Duodenal mucosa (tissue), 2 donors: Measurements from ENCODE around the gene TUBB.
"Not testable (repeated sequence)": the region's sequence is repeated elsewhere in the genome, so short reads cannot be mapped to it uniquely, and the experiment has no call there.

Source experiments
- H3K27ac ChIP-seq: one replicate; pipeline ENCODE4 v1.7.0; 2013; ENCODE audit warnings: low read depth, low read length
- H3K27me3 ChIP-seq, 2 donors: one replicate each; pipeline ENCODE4 v1.7.0; 2013; ENCODE audit warnings: low read length in 2 of 2, control low read depth in 1 of 2; ENCODE audit not compliant: insufficient read depth in 2 of 2, control insufficient read depth in 1 of 2
- H3K36me3 ChIP-seq, 2 donors: one replicate each; pipeline ENCODE4 v1.7.0; 2013; ENCODE audit warnings: low read length in 2 of 2, control low read depth in 1 of 2; ENCODE audit not compliant: insufficient read depth in 2 of 2, control insufficient read depth in 1 of 2
- H3K4me1 ChIP-seq, 2 donors: one replicate each; pipeline ENCODE4 v1.7.0; 2013; ENCODE audit warnings: low read length in 2 of 2, control low read depth in 1 of 2; ENCODE audit not compliant: insufficient read depth in 2 of 2, control insufficient read depth in 1 of 2
- H3K4me3 ChIP-seq, 2 donors: one replicate each; pipeline ENCODE4 v1.7.0; 2013; ENCODE audit warnings: low read length in 2 of 2, low read depth in 1 of 2
- H3K9ac ChIP-seq, 2 donors: one replicate each; pipeline ENCODE4 v1.7.0; 2013; ENCODE audit warnings: low read length in 2 of 2, low read depth in 1 of 2
- H3K9me3 ChIP-seq, 2 donors: one replicate each; pipeline ENCODE4 v1.7.0; 2013; ENCODE audit warnings: low read length in 2 of 2, control low read depth in 1 of 2; ENCODE audit not compliant: control insufficient read depth in 1 of 2

Gene TUBB

GRCh38 chr6:30750379-30750668 is 30.2 kb downstream of the TUBB start:
- Histone ChIP-seq H3K9me3 (no peaks in the 10 kb centered on the region), H3K4me3 (no peak overlapping the region), H3K36me3 (no peaks in the 10 kb centered on the region), H3K27ac (no peak overlapping the region), H3K27me3 (no peaks in the 10 kb centered on the region), H3K4me1 (peaks cover 36 to 49% of the 10 kb centered on the region in 2 donors), H3K9ac (no peak overlapping the region)

- peak overlapping the region; percentile 59 for H3K27ac ChIP-seq
- peak overlapping the region in 1 of 2 donors; percentile 20 for H3K9ac ChIP-seq
- H3K36me3 ChIP-seq: no peaks in the 10 kb centered on the region
- H3K4me3 ChIP-seq: no peak overlapping the region
- no peaks in the 10 kb centered on the region for H3K9me3 ChIP-seq
- H3K27me3 ChIP-seq: no peaks in the 10 kb centered on the region
- H3K4me1 ChIP-seq: peaks cover 35 to 47% of the 10 kb centered on the region in 2 donors
Measured at GRCh38 chr6:30752157-30752927, 32.2 kb downstream of the TUBB start.

GRCh38 chr6:30754631-30755030 is 34.5 kb downstream of the TUBB start:
- no peaks in the 10 kb centered on the region for H3K27me3 ChIP-seq
- H3K36me3 ChIP-seq: no peaks in the 10 kb centered on the region
- H3K4me1 ChIP-seq: peaks cover 16 to 33% of the 10 kb centered on the region in 2 donors
- no peak overlapping the region for H3K9ac ChIP-seq
- H3K4me3 ChIP-seq: no peak overlapping the region
- no peaks in the 10 kb centered on the region for H3K9me3 ChIP-seq
- H3K27ac ChIP-seq: no peak overlapping the region

DNA sequence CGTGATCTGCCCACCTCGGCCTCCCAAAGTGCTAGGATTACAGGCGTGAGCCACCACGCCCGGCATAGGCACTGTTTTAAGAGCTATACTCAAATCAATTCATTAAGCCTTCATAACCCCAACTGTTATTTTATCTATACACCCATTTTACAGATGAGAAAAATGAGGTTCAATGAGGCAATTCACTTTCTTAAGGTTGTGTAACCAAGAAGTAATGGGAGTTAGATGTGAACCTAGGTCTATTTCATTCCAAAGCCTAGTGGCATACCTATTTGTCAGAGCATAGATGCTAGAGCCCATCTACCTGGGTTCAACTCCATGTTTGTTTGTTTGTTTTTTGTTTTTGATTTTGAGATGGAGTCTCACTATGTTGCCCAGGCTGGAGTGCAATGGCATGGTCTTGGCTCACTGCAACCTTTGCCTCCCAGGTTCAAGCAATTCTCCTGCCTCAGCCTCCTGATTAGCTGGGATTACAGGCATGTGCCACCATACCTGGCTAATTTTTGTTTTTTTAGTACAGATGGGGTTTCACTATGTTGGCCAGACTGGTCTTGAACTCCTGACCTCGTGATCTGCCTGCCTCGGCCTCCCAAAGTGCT is 36.4 kb downstream of the TUBB start:
- H3K4me3 ChIP-seq: not testable (repeated sequence)

DNA sequence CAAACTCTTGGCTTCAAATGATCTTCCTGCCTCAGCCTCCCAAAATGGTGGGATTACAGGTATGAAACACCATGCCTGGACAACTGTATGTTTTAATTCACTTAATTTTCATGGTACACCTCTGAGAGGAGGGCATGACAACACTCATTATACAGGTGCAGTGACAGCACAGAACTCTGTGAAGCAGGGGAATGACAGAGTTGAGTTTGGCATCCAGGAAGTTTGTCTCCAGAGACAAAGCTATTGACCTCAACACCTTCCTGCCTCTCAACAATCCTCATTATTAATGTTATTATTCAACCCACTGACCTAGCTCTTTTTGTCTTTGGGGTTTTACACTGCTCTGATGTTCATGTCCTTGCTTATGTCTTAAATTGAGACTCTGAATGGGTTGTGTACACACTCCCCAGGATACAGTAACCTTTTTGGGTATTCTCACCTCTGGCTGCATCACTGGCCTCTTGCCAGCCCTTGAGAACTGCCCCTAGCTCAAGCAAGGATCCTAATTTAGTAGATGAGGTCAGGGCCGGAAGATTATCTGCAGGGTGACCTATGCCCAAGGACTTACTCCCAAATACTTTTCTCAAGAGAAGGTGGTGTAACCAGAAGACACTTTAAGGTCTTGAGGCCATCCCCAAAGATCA is 37.2 kb downstream of the TUBB start:
- H3K36me3 ChIP-seq: no peaks in the 10 kb centered on the region
- no peaks in the 10 kb centered on the region for H3K27me3 ChIP-seq
- H3K4me3 ChIP-seq: no peak overlapping the region
- no peak overlapping the region for H3K9ac ChIP-seq
- no peak overlapping the region for H3K27ac ChIP-seq
- no peaks in the 10 kb centered on the region for H3K9me3 ChIP-seq
- H3K4me1 ChIP-seq: peaks cover 7 to 17% of the 10 kb centered on the region in 2 donors

More for the DNA sequence above, 36.4 kb downstream of the TUBB start:
- not testable (repeated sequence) for H3K9me3 ChIP-seq, H3K27me3 ChIP-seq, H3K36me3 ChIP-seq, H3K27ac ChIP-seq, H3K9ac ChIP-seq
- H3K4me1 ChIP-seq: peaks cover 8 to 23% of the 10 kb centered on the region in 2 donors

DNA sequence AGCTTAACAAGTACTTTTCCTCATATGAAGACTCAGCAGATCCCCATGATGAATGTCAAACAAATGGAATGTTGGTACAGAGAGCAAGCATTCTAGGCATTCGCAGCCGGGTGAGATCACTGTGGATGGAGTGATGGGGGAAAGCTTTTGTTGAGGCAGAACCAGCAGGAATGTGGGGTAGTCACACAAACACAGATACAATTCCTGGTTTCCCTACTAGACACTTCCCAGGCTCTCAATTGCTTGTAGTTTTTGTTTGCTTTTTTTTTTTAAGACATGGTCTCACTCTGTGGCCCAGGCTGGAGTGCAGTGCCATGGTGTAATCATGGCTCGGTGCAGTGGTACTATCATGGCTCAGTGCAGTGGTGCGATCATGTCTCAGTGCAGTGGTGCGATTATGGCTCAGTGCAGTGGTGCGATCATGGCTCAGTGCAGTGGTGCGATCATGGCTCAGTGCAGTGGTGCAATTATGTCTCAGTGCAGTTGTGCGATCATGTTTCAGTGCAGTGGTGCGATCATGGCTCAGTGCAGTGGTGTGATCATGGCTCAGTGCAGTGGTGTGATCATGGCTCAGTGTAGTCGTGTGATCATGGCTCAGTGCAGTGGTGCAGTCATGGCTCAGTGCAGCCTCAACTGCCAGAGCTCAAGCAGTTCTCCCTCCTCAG is 39.6 kb downstream of the TUBB start:
- Histone ChIP-seq H3K9me3 (no peaks in the 10 kb centered on the region), H3K4me3 (no peak overlapping the region), H3K27ac (peak overlapping the region; percentile 17), H3K9ac (no peak overlapping the region), H3K4me1 (peaks cover 19 to 20% of the 10 kb centered on the region in 2 donors), H3K27me3 (no peaks in the 10 kb centered on the region), H3K36me3 (no peaks in the 10 kb centered on the region)

GRCh38 chr6:30760549-30760948 is 40.4 kb downstream of the TUBB start:
- H3K9ac ChIP-seq: no peak overlapping the region
- peaks cover 19 to 20% of the 10 kb centered on the region in 2 donors for H3K4me1 ChIP-seq
- no peaks in the 10 kb centered on the region for H3K27me3 ChIP-seq
- no peak overlapping the region for H3K4me3 ChIP-seq
- no peaks in the 10 kb centered on the region for H3K36me3 ChIP-seq
- H3K27ac ChIP-seq: no peak overlapping the region
- no peaks in the 10 kb centered on the region for H3K9me3 ChIP-seq

DNA sequence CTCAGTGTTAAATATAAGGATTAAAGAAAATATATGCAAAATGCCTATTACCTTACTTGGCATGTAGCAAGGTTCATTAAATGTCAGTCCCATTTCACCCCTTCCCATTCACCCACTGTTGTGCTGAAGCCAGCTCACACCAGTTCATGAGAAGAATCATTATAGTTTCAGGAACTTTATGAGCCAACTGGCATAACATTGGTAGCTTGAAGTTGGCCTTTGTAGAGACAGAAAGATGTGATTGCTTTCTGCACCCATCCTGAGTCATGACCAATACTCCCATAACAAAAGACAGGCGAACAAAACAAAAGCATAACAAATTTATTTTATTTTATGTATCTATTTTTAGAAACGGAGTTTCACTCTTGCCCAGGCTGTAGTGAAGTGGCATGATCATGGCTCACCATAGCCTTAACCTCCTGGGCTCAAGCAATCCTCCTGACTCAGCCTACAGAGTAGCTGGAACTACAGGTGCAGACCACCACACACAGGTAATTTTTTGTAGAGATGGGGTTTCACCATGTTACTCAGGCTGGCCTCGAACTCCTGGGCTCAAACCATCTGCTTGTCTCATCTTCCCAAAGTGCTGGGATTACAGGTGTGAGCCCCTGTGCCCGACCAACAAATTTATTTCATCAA is 41.8 kb downstream of the TUBB start:
- H3K27ac ChIP-seq: no peak overlapping the region
- no peaks in the 10 kb centered on the region for H3K36me3 ChIP-seq
- no peaks in the 10 kb centered on the region for H3K9me3 ChIP-seq
- no peaks in the 10 kb centered on the region for H3K27me3 ChIP-seq
- peaks cover 19 to 20% of the 10 kb centered on the region in 2 donors for H3K4me1 ChIP-seq
- no peak overlapping the region for H3K4me3 ChIP-seq
- no peak overlapping the region for H3K9ac ChIP-seq

- Histone ChIP-seq H3K36me3 (no peaks in the 10 kb centered on the region), H3K27me3 (no peaks in the 10 kb centered on the region), H3K9ac (no peak overlapping the region), H3K9me3 (no peaks in the 10 kb centered on the region), H3K27ac (peak overlapping the region; percentile 23), H3K4me3 (no peak overlapping the region), H3K4me1 (peaks cover 20 to 23% of the 10 kb centered on the region in 2 donors)
Measured at GRCh38 chr6:30763155-30763617, 43.0 kb downstream of the TUBB start.
